NT2/D1 (cell line): Measurements from ENCODE around the gene ELOB.

ENCODE experiments used
- DNase-seq: peaks from one replicate; pipeline ENCODE4 v3.0.0-alpha.2; 2011; ENCODE audit warnings: low read depth, low spot score
- H3K27me3 ChIP-seq: 2 replicates; pipeline ENCODE4 v1.6.0; 2011; ENCODE audit warnings: mild to moderate bottlenecking; ENCODE audit not compliant: insufficient read length, insufficient read depth
- H3K36me3 ChIP-seq: 2 replicates; pipeline ENCODE4 v1.6.1; 2011; ENCODE audit warnings: mild to moderate bottlenecking, low read length, mixed read lengths; ENCODE audit not compliant: insufficient read depth, insufficient read length
- H3K4me1 ChIP-seq: 2 replicates; pipeline ENCODE4 v1.5.1; 2011; ENCODE audit not compliant: insufficient read depth, insufficient read length
- H3K4me3 ChIP-seq: 2 replicates; pipeline ENCODE4 v1.5.1; 2011; ENCODE audit warnings: low read depth; ENCODE audit not compliant: insufficient read length
- H3K9ac ChIP-seq: 2 replicates; pipeline ENCODE4 v1.6.0; 2011; ENCODE audit warnings: low read depth; ENCODE audit not compliant: insufficient read length
- H3K9me3 ChIP-seq: 2 replicates; pipeline ENCODE4 v1.5.1; 2011; ENCODE audit warnings: mild to moderate bottlenecking, low read length; ENCODE audit not compliant: insufficient read depth
- SUZ12 ChIP-seq: IDR thresholded peaks from 2 replicates; pipeline ENCODE4 v1.6.1; 2011; ENCODE audit not compliant: insufficient read length, insufficient read depth; ENCODE audit errors: extremely low read depth
- YY1 ChIP-seq: IDR thresholded peaks from 2 replicates; pipeline ENCODE4 v1.6.1; 2011; ENCODE audit not compliant: insufficient read length, insufficient read depth
- ZNF274 ChIP-seq: IDR thresholded peaks from 2 replicates; pipeline ENCODE4 v1.6.1; 2011; ENCODE audit warnings: mild to moderate bottlenecking, low read depth, low read length

The ELOB gene

DNA sequence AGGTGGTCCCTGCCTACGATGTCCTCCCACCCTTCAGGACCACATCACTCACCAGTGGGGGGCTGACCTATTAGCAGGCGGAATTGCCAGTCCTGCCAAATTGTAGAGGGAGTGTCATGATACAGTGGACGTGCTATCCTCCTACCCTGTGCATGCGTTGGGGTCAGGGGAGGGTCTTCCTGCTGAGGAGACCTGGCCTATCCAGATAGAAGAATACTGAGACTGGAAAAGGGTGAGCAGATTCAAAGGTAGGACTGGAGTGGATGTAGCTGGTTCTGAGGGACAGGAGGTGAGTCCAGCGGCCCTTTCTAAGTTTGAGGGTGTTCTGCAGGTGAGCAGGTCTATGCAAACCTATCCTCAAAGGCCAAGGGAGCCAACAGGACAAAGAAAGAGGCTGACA lies 29.2 kb upstream of the ELOB start:
- Histone ChIP-seq H3K36me3 (no peaks in the 10 kb centered on the region), H3K9ac (no peak overlapping the region), H3K9me3 (peaks cover 24% of the 10 kb centered on the region), H3K27me3 (peaks cover 4% of the 10 kb centered on the region), H3K4me1 (no peaks in the 10 kb centered on the region), H3K4me3 (no peak overlapping the region)
- DNase-seq = no peak
- TF ChIP-seq SUZ12 (no peak), YY1 (no peak), ZNF274 (no peak)

DNA sequence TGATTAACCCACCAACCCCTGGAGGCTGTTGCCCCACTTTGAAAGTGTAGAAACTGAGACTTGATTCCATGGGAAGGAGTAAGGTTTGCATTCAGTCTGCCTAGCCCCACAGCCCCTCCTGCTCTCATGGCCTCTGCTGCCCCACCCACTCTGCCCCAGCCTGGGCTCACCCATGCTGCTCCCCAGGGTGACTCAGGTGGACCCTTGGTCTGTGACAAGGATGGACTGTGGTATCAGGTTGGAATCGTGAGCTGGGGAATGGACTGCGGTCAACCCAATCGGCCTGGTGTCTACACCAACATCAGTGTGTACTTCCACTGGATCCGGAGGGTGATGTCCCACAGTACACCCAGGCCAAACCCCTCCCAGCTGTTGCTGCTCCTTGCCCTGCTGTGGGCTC lies 27.6 kb upstream of the ELOB start:
- peaks cover 4% of the 10 kb centered on the region for H3K27me3 ChIP-seq
- no peaks in the 10 kb centered on the region for H3K4me1 ChIP-seq
- DNase-seq = no peak
- H3K9ac ChIP-seq = no peak overlapping the region
- peaks cover 24% of the 10 kb centered on the region for H3K9me3 ChIP-seq
- no peak overlapping the region for H3K4me3 ChIP-seq
- H3K36me3 ChIP-seq = no peaks in the 10 kb centered on the region
- TF ChIP-seq SUZ12 = no peak
- no peak for TF ChIP-seq YY1

DNA sequence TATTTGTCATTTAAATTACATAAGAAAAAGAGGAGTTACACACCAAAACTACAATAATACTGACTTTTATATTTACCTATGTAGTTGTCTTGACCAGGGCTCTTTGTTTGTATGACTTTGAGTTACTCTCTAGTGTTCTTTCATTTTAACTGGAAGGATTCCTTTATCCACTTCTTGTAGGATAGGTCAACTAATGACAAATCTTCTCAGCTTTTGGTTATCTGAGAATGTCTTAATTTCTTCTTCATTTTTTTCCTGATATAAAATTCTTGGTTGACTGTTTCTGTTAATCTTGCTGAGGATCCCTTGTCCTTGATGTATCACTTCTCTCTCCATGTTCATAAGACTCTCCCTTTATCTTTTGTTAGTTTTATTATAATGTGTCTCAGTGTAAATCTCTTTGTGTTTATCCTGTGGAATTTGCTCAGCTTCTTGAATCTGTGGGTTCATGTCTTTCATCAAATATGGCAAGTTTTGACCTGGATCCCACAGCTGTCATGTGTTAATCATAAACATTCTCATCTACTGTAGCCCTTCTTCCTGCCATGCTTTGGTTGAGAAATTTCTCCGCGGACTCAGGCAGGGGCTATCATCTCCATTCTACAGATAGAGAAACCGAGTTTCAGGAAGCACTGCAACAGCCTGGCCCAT lies 26.6 kb upstream of the ELOB start:
- no peaks in the 10 kb centered on the region for H3K4me1 ChIP-seq
- H3K27me3 ChIP-seq = peaks cover 4% of the 10 kb centered on the region
- no peak for DNase-seq
- H3K36me3 ChIP-seq = no peaks in the 10 kb centered on the region
- H3K9ac ChIP-seq = no peak overlapping the region
- no peak overlapping the region for H3K4me3 ChIP-seq
- no peak for TF ChIP-seq ZNF274
- peaks cover 24% of the 10 kb centered on the region for H3K9me3 ChIP-seq

DNA sequence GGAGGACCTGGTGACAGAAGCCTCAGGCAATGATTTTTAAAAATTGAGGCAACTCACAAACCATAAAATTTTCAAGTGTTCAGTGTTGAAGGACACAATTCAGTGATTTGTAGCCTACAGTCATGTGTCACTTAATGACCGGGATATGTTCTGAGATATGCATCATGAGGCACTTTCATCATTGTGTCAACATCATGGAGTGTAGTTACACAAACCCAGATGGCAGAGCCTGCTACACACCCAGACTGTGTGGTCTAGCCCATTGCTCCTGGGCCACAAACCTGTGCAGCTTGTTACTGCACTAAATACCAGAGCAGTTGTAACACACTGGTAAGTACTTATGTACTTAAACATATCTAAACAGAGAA lies 22.8 kb upstream of the ELOB start:
- no peak overlapping the region for H3K4me3 ChIP-seq
- no peaks in the 10 kb centered on the region for H3K27me3 ChIP-seq
- H3K9ac ChIP-seq = no peak overlapping the region
- H3K4me1 ChIP-seq = peaks cover 7% of the 10 kb centered on the region
- TF ChIP-seq YY1 (no peak), SUZ12 (no peak), ZNF274 (no peak)
- H3K9me3 ChIP-seq = peaks cover 21% of the 10 kb centered on the region
- no peak for DNase-seq
- H3K36me3 ChIP-seq = no peaks in the 10 kb centered on the region

DNA sequence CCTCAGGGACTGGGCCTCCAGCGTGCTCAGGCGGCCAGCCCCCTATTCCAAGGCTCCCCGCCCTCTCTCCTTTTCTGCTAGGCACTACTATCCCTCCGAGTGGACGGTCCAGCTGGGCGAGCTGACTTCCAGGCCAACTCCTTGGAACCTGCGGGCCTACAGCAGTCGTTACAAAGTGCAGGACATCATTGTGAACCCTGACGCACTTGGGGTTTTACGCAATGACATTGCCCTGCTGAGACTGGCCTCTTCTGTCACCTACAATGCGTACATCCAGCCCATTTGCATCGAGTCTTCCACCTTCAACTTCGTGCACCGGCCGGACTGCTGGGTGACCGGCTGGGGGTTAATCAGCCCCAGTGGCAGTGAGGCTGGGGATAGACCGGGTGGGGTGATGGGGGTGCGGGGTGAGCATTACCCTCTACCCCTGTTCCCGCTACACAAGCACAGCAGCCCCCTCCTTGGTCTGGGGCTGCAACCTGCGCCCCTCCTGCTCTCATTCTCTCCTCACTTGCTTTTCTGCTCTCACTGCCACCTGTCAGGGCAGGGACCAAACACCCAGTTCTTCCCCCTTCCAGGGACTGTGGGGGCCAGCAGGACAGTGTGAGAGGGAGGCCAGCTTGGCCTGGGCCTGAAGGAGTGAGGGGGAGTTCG lies 22.3 kb upstream of the ELOB start:
- H3K27me3 ChIP-seq = no peaks in the 10 kb centered on the region
- peaks cover 7% of the 10 kb centered on the region for H3K4me1 ChIP-seq
- no peak overlapping the region for H3K4me3 ChIP-seq
- DNase-seq = no peak
- H3K36me3 ChIP-seq = no peaks in the 10 kb centered on the region
- TF ChIP-seq ZNF274 (no peak), SUZ12 (no peak), YY1 (no peak)
- H3K9ac ChIP-seq = no peak overlapping the region
- H3K9me3 ChIP-seq = peaks cover 16% of the 10 kb centered on the region

DNA sequence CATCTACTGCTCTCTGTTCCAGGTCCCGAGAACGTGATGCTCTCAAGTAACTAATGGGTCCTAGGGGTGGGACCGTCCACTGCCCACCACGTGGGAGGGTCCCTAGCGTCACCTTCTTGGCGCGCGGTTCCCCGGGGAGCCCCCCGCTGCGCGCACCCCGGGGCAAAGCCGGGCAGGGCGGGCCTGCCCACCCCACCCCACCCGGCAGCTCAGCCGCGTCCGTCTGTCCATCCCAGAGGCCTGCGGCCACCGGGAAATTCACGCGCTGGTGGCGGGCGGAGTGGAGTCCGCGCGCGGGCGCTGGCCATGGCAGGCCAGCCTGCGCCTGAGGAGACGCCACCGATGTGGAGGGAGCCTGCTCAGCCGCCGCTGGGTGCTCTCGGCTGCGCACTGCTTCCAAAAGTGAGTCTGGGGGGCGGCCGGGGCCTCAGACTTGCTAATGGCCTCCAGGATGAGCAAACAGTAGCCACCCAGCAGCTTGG lies 21.7 kb upstream of the ELOB start:
- H3K9me3 ChIP-seq = peaks cover 11% of the 10 kb centered on the region

DNA sequence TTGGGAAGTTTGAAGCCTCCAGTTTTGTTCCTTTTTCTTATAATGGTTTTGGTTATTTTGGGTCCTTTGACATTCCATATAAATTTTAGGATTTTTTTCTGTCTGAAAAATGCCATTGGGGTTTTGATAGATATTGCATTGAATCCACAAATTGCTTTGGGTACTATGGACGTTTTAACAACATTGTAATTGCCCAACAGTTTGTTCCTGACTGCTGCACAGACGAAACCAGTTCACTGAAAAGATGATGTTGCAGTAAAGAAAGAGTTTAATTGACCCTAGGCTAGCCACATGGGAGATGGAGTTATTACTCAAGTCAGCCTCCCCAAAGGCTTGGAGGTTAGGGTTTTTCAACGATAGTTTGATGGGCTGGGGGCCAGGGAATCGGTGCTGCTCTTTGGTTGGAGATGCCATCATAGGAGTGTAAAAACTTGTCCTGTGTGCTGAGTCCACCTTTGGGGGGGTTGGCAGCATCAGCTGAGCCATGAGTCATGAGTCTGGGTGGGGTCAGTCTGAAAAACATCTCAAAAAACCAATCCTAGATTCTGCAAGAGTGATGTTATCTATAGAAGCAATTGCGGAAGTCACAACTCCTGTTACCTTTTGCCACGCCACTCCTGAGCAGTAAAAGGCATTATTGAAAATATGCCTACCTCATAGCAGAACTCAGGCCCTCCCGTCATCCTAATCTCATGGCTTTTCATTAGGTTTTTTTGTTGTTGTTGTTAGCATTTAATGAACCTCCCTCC lies 18.5 kb upstream of the ELOB start:
- Histone ChIP-seq H3K9ac (no peak overlapping the region), H3K9me3 (no peaks in the 10 kb centered on the region), H3K27me3 (no peaks in the 10 kb centered on the region), H3K4me1 (peaks cover 7% of the 10 kb centered on the region), H3K36me3 (no peaks in the 10 kb centered on the region), H3K4me3 (no peak overlapping the region)
- TF ChIP-seq ZNF274 = no peak
- no peak for TF ChIP-seq SUZ12
- TF ChIP-seq YY1 = no peak
- DNase-seq = no peak

More for the DNA sequence above, 21.7 kb upstream of the ELOB start:
- DNase-seq = no peak
- no peak for TF ChIP-seq ZNF274
- no peak for TF ChIP-seq YY1
- TF ChIP-seq SUZ12 = no peak
- Histone ChIP-seq H3K4me1 (peaks cover 7% of the 10 kb centered on the region), H3K4me3 (no peak overlapping the region), H3K36me3 (no peaks in the 10 kb centered on the region), H3K27me3 (no peaks in the 10 kb centered on the region), H3K9ac (no peak overlapping the region)
